NCI-H1417 (cell line): ENCODE results near the gene WAS.
"Not testable (repeated sequence)": the region's sequence is repeated elsewhere in the genome, so short reads cannot be mapped to it uniquely, and the experiment has no call there.

ENCODE experiments used
- DNase-seq, 3 experiments: peaks; one replicate each; lab custom pipeline; 2025; lab: John Stamatoyannopoulos, UW

Gene WAS

DNA sequence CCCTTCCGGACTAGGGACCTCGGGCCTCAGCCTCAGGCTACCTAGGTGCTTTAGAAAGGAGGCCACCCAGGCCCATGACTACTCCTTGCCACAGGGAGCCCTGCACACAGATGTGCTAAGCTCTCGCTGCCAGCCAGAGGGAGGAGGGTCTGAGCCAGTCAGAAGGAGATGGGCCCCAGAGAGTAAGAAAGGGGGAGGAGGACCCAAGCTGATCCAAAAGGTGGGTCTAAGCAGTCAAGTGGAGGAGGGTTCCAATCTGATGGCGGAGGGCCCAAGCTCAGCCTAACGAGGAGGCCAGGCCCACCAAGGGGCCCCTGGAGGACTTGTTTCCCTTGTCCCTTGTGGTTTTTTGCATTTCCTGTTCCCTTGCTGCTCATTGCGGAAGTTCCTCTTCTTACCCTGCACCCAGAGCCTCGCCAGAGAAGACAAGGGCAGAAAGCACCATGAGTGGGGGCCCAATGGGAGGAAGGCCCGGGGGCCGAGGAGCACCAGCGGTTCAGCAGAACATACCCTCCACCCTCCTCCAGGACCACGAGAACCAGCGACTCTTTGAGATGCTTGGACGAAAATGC is at the start of gene WAS:
TSS of gene WAS (plus strand) at position 389 of the 572 bp plus-strand sequence. CDS start at position 444, 55 bp downstream.
- DNase-seq = no peak

DNA sequence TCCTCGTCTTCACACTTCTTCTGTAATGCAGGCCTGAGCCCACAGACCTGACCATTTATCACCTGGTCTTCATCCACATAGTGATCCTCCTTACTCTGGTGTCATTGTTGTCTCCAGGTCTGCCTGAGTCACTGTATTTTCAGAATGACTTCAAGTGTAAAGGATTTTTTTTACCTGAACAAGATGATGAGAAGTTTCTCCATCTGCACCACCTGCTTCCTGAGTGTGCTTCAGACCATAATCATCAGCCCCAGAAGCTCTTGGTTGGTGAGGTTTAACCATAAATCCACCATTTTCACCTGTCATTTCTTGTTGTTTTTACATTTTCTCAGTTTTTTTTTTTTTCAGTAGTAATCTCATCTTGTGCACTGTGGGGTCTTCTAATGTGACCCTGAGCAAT is 47.3 kb upstream of the WAS start:
- DNase-seq = no peak

DNA sequence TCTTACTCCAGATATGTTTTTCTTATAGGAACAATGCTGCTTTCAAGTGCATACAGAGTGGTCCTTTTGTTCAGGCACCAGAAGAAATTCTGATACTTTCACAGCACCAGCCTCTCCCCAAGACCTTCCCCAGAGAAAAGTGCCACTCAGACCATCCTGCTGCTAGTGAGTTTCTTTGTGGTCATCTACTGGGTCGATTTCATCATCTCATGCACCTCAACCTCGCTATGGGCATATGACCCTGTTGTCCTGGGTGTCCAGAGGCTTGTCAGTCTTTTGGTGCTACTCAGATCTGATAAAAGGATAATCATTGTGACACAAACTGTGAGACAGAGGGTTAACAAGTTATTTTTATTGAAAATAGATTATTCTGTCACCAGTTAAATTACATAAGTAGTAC is 46.8 kb upstream of the WAS start:
- no peak for DNase-seq

DNA sequence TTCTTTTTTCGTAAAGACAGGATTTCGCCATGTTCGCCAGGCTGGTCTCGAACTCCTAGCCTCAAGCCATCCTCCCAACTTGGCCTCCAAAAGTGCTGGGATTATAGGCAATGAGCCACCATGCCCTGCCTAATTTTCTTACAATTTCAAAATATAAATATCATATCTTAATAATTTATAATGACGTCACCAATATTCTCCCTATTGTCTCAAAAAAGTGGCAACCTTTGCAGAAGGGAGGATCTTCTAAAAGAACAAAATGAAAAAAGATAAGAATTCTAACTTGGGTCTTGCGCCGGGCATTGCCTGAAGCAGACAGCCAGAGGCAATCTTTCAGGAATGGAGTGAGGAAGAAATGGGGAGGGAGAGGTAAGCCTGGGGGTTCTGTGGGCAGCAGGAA is 37.9 kb upstream of the WAS start:
- DNase-seq = no peak

DNA sequence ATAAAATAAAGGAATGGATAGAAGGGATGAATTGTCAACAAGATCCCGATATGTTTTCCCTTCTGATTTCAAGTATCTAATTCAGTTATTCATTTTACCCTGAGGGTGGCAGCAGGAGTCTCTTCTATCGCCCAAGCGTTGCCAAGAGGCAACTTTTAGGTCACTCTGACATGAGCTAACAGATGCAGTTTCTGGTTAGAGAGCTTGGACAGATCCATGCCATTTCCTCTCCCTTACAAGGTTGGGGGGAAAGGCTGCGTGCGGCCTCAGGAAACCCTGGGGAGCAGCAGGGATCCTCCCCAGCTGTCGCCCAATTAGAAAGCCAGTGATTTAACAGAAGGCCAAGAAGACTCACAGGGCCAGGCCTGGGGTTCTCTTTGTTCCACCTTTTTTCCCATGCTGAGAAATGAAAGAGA is 35.3 kb upstream of the WAS start:
- DNase-seq = peak in 2 of 3 experiments; percentile 17 to 71

DNA sequence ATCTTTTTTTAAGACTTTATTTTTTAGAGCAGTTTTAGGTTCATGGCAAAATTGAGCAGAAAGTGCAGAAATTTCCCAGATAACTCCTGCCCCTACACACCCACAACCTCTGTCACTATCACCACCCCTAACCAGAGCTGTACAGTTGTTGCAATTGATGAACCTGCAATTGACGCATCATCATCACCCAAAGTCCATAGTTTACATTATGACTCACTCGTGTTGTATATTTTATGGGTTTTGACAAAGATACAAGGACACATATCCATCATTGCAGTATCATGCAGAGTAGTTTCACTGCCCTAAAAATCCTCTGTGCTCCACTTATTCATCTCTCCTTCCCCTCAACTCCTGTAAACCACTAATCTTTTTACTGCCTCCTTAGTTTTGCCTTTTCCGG is 34.5 kb upstream of the WAS start:
- no peak for DNase-seq

DNA sequence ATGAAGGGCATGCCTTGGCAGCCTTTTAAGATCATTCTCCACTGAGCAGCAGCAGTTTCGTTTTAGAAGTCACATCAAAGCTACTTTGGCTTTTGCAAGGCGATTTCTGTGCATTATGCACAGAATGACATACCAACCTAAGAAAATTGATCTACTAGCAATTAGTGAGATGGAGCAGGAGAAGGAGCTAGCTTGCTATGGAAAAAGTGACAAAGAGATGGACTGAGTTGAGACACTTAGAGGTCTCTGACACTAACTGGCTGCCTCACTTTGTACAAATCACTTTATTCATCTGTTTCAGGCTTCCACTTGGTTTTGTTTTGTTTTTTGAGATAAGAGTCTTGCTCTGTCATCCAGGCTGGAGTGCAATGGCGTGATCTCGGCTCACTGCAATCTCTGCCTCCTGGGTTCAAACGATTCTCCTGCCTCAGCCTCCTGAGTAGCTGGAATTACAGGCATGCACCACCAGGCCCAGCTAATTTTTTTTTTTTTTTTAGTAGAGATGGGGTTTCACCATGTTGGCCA is 31.5 kb upstream of the WAS start:
- not testable (repeated sequence) for DNase-seq

DNA sequence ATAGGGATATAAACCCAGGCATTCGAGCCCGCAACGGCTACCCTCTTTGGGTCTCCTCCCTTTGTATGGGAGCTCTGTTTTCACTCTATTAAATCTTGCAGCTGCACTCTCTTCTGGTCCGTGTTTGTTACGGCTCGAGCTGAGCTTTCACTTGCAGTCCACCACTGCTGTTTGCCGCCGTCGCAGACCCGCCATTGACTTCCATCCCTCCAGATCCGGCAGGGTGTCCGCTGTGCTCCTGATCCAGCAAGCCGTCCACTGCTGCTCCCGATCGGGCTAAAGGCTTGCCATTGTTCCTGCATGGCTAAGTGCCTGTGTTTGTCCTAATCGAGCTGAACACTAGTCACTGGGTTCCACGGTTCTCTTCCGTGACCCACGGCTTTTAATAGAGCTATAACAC is 28.9 kb upstream of the WAS start:
- peak in 1 of 3 experiments; percentile 59 for DNase-seq

DNA sequence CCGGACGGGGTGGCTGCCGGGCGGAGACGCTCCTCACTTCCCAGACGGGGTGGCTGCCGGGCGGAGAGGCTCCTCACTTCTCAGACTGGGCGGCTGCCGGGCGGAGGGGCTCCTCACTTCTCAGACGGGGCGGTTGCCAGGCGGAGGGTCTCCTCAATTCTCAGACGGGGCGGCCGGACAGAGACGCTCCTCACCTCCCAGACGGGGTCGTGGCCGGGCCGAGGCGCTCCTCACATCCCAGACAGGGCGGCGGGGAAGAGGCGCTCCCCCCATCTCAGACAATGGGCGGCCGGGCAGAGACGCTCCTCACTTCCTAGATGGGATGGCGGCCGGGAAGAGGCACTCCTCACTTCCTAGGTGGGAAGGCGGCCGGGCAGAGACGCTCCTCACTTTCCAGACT is 23.9 kb upstream of the WAS start:
- not testable (repeated sequence) for DNase-seq

DNA sequence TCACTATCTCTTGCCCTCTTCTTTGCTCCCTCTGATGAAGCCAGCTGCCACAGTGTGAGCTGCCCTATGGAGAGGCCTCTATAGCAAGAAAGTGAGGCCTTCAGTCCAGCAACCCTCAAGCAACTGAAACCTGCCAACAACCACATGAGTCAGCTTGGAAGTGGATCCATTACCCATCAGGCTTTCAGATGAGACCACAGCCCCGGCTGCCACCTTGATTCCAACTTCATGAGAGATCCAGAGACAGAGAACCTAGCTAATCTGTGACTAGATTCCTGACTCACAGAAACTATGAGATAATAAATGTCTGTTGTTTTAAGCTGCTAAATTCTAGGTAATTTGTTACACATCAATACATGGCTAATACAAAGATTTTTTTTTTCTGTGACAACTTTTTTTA is 20.4 kb upstream of the WAS start:
- no peak for DNase-seq

DNA sequence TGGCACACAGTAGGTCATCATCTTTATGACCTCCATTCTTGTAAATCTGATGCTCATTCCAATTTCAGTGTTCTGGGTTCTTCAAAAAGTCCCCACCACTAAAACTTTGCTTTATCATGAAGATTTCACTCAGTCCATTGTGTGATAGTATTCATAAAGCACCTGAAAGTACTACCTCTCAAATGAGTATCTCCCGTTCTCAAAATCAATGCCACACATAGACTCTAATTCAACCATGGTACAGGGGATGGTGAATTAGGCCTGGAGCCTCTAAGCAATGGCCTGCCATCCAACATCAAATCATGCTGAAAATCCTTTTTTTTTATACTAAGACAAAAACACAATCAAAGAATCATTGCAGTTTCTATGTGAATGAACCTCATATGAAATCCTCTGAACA is 19.4 kb upstream of the WAS start:
- no peak for DNase-seq

DNA sequence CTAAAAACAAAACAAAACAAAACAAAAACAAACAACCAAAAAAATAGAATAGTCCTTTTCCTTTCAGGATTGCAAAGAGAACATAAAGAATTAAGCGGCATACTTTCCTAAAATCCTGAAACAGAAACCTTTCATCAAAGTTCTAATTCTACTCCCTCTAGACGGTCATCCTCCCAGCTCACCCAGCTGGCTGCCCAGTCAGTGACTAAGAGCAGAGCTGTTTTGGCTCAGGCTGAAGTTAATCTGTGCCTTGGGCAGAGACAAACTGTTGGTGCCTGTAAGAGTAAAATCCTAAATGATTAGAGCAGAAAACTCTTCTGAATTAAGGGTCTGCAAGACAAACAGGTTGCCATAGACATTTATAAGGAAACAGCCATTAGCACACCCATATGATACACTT is 17.6 kb upstream of the WAS start:
- DNase-seq = no peak

DNA sequence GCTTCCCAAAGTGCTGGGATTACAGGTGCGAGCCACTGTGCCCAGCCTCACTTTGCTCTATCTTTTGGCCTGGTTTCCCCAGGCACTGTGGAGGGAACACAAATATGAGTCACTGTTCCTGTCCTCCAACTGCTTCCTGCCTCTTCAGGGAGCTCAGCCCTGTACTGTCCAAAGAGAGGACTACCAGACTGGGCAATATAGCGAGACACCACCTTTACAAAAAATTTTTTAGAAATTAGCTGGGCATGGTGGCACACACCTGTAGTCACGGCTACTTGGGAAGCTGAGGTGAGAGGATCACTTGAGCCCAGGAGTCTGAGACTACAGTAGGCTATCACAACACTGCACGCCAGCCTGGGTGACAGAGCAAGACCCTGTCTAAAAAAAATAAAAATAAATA is 16.9 kb upstream of the WAS start:
- DNase-seq = no peak

DNA sequence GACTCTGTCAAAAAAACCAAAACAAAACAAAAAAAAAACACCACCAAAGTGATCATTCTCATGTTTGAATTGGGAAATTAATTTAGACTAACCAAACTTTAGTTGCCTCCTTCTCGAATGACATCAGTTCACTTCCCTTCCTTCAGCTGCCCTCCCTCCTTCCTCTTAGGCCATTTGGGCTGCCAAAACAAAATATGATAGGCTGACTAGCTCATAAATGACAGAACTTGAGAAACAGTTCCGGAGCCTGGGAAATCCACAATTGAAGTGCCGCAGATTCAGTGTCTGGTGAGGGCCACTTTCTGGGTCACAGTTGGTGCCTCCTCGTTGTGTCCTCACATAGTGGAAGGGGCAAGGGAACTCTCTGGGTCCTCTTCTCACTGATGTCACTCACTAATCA is 16.1 kb upstream of the WAS start:
- DNase-seq = no peak

DNA sequence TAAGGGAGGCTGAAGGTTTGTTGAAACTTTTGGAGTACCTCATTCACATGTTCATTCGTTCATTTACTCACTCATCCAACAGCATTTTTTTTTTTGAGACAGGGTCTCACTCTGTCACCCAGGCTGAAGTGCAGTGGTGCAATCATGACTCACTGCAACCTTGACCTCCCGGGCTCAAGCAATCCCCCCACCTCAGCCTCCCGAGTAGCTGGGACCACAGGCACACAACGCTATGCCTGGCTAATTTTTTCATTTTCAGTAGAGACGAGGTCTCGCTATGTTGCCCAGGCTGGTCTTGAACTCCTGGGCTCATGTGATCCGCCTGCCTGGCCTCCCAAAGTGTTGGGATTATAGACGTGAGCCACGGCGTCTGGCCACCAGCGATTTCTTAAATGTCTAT is 15.4 kb upstream of the WAS start:
- not testable (repeated sequence) for DNase-seq

DNA sequence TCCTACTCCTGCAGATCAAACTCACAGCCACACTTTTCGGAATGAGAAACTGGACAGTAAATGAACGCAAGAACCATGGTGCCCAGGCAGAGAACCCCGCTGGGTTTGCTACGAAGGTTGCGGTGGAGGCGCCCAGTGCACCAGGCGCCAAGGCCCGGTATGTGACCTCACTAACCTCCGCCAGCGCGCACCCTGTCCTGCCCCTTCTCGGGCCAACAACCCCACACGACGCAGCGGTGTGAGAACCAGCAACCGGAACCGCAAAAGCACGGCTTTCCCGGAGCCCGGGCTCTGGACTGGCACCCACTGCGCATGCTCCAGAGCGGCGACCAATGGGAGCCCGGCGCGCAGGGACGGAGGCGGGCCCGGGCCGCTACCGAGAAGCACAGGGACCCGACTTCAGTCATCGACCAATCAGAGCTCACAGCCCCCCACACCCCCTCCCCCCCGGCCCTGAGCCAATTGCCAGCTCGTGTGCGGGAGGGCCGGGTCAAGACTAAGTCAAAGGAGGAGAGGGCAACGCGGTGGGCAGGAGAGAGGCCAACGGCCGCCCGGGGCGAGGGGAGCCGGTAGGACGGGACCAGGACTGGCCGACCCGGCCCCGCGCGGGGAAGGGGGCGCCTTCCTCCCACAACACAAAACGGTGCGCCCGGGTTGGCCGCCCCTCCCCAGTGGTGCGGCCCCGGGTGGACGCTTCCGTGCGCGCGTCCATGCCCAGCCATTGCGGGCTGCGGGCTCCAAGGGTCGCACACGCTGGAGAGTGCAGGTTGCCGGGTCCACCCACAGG is 7.3 kb upstream of the WAS start:
- DNase-seq = peak; percentile 85 to 93 (median 86)

DNA sequence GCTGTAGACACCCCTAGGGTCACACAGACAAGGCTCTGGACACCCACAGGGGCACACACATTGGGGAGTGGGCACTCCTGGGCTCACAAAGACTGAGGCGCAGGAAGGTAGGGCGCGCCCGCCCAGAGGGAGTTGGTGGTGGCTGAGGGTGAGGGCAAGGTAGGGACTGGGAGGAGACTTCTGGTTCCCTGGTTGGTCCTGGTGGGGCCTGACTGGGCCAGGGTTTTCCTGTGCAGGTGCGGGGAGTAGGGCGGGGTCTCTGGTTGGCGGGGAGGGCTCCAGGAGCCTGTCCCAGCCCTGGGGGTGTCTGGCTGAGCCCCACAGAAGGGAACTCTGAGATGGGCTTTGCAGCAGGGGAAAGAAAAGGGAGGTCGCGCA is 6.7 kb upstream of the WAS start:
- peak in 2 of 3 experiments; percentile 61 to 65 for DNase-seq

DNA sequence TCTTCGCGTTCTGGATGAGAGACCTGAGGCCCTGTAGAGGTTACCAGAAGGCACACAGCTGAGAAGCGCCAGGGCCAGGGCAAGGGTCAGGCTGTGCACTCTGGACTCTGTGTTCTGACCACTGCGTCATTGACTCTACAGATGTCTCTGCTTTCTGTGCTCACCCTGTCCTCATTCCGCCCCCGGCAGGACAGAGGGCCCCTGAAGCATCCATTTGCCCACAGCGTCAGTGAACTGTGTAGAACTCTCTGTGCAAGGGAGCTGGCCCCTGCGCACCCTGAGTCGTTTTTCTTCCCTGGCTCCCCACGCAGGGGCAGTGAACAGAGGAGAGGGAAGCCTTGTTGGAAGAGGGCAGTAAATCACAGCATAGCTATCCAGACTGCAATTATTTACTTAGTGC is 6.1 kb upstream of the WAS start:
- no peak for DNase-seq

DNA sequence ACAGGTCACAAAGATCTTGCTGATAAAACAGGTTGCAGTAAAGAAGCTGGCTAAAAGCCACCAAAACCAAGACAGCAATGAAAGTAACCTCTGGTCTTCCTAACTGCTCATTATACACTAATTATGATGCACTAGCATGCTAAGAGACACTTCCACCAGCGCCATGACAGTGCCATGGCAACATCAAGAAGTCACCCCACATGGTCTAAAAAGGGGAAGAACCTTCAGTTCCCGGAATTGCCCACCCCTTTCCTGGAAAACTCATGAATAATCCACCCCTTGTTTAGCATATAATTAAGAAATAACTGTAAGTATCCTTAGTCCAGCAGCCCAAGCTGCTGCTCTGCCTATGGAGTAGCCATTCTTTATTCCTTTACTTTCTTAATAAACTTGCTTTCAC is 3.1 kb upstream of the WAS start:
- DNase-seq = peak in 1 of 3 experiments; percentile 31

DNA sequence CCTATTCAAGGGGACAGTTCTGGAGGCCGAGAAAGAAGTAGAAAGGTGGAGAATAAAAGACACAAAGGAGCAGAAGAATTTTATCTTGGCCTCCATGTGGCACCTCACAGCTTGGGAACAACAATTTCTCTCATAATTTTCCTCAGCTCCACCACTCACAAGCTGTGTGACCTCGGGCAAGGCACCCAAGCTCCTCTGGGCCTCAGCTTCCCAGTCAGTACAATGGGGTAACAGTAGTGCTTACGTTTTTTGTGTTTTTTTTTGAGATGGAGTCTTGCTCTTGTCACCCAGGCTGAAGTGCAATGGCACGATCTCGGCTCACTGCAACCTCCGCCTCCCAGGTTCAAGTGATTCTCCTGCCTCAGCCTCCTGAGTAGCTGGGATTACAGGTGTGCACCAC is 2.7 kb upstream of the WAS start:
- DNase-seq = not testable (repeated sequence)

DNA sequence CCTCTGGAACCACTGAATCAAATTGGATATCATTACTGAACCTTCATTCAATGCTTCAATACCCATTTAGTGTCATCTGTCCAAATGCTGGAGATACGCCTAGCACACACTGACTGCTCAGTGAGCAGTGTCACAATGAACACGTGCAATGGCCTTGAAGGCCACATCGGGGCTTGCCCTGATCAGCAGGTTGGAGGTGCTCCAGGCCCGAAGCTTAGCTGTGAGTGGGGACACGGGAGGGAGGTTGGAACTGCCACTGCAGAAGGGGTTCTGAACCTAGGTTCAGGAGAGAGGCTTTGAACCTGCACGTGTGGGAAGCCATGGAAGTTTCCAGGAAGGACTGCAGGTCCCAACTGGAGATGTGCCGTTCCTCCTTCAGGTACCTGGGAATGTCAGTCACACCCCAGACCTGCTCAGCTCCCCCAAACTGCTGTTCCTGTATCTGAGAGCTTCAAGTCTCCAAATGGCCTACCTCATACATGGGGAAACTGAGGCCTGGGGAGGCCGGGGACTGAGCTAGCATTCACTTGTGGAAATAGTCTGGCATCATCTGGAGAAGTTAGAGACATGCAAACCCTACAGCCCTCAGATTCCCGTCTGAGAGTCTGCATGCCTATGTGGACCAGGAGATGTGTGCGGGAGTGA is 1.9 kb upstream of the WAS start:
- no peak for DNase-seq

DNA sequence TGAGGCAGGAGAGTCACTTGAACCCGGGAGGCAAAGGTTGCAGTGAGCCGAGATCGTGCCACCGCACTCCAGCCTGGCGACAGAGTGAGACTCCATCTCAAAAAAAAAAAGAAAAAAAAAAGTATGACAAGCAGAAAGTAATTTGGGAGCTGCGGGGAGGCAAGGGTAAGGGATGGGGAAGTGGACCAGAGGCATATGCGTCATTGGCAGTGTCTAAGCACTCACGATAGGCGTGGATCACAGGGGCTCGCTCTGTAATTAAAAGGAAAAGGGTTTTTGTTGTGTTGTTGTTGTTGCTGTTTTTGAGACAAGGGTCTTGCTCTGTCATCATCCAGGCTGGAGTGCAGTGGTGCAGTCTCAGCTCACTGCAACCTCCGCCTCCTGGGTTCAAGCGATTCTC is 804 bp upstream of the WAS start:
- DNase-seq = not testable (repeated sequence)

DNA sequence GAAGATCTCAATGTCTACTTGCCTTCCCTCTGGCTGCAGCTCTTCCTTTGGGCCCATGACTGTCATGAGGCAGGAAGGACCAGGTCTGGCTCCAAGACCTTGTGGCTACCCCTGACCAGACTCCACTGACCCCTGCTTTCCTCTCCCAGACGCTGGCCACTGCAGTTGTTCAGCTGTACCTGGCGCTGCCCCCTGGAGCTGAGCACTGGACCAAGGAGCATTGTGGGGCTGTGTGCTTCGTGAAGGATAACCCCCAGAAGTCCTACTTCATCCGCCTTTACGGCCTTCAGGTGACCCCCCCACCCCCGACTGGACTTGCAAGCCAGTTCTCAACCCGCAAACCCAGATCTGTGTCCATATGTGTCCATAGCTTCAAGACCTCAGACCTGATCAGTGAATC is 535 bp downstream of the WAS start:
- no peak for DNase-seq
